Measurements from ENCODE around the gene TMEM106C. TPM values are rescaled to one million over a fixed set of nuclear protein-coding genes. Genes with fewer than 3 reads are reported as not detected.

TMEM106C gene
- total and polyA plus RNA-seq, 2 of the 13 experiments (the other 11 are each of a cell fraction or from before 2014, with no cell fraction given) = 132 to 192 TPM

GRCh38 chr12:47941871-47942613 lies 21.4 kb upstream of the TMEM106C start:
- H3K4me2 ChIP-seq (ENCODE audit: low read depth, low read length) = no peak overlapping the region
- TF ChIP-seq ZFP91 (CRISPR knock-in tag; IDR thresholded peaks at IDR 0.05; ENCODE audit: borderline replicate concordance) (0 out of 2 replicates have a peak, but pooled peaks have one; percentile 17), PCBP1 (IDR thresholded peaks at IDR 0.05; ENCODE audit: borderline replicate concordance, low read depth, low read length) (0 out of 2 replicates have a peak, but pooled peaks have one; percentile 42), SALL1 (CRISPR knock-in tag; IDR thresholded peaks at IDR 0.05) (0 out of 2 replicates have a peak, but pooled peaks have one; percentile 12), ADNP (CRISPR knock-in tag; IDR thresholded peaks at IDR 0.05) (no peak), STAG1 (CRISPR knock-in tag; IDR thresholded peaks at IDR 0.05) (peak; percentile 62), CTCF (CRISPR knock-in tag; IDR thresholded peaks at IDR 0.05) (peak; percentile 71), ZBTB33 (CRISPR knock-in tag; IDR thresholded peaks at IDR 0.05) (peak; percentile 54; the same call in 1 of the 2 replicates), ZNF761 (CRISPR knock-in tag; conservative IDR thresholded peaks at IDR 0.05) (no peak)
- CTCF ChIA-PET (ENCODE audit: low intra/inter-chr PET ratio, low total read pairs) = interaction anchor here (1.4 kb wide), 1 partner anchor 223 kb away, joined by 3 read pairs; no protein-coding TSS in a partner anchor
- H3K9ac ChIP-seq (ENCODE audit: insufficient read depth, low read depth, low read length) = no peak overlapping the region
- H3K4me3 ChIP-seq (replicated peaks in 1 of 3; ENCODE audit: insufficient read depth in 1 of 3, low read depth in 2 of 3, low read length in 3 of 3) = no peak overlapping the region
- in situ Hi-C loops (cut with HindIII; ENCODE audit: extremely low pct_ligation_motif_present, low pct_unique_long_range_greater_than_20kb) (loop anchor here (10.0 kb wide), 1 partner anchor 223 kb away; no protein-coding TSS in a partner anchor), intact Hi-C loops (cut with micrococcal nuclease; ENCODE audit: unreplicated experiment) (loop anchor here (10.0 kb wide), 1 partner anchor 223 kb away; no protein-coding TSS in a partner anchor)
- 39% methylated on average over 25 of the region's 40 CpGs for WGBS (ENCODE audit: low lambda C conversion rate)
- H3K9me3 ChIP-seq (ENCODE audit: low read length) = no peaks in the 10 kb centered on the region
- no peak overlapping the region for H2AFZ ChIP-seq (ENCODE audit: low read length)
- no TSS peak for BruUV-seq (replicated peaks)
- DNase-seq (ENCODE audit: low spot score) (peak; percentile 6), ATAC-seq (peak; percentile 75), FAIRE-seq (no peak)
- H3K36me3 ChIP-seq (replicated peaks in 1 of 2; ENCODE audit: control insufficient read depth in 1 of 2, insufficient read depth in 2 of 2, low read length in 2 of 2) = no peaks in the 10 kb centered on the region
- H3K4me1 ChIP-seq (ENCODE audit: insufficient read depth, low read length) = peaks cover 23% of the 10 kb centered on the region
- H3K27ac ChIP-seq (ENCODE audit: extremely low read length, insufficient read depth, low read length) = no peak overlapping the region
- no peaks in the 10 kb centered on the region for H4K20me1 ChIP-seq (ENCODE audit: insufficient read depth, low read length)
- H3K27me3 ChIP-seq (ENCODE audit: control insufficient read depth in 1 of 2, insufficient read depth in 2 of 2, low read length in 2 of 2) = peaks cover 1 to 7% of the 10 kb centered on the region in 2 experiments
- H3K79me2 ChIP-seq (ENCODE audit: insufficient read depth, low read length) = no peaks in the 10 kb centered on the region
- POLR2A ChIA-PET = no interaction called here

All from HepG2 (cell line).